GM21576 (cell line): ENCODE measurements around the gene HTT.
"Not testable (repeated sequence)": the region's sequence is repeated elsewhere in the genome, so short reads cannot be mapped to it uniquely, and the experiment has no call there.

Experiments used
- ATAC-seq: cut with Tn5 transposase; IDR thresholded peaks from one replicate; pipeline ENCODE4 v1.9.1; 2021; ENCODE audit warnings: mild to moderate bottlenecking, moderate library complexity; ENCODE audit not compliant: unreplicated experiment

The HTT gene

GRCh38 chr4:3116955-3117354 lies 42.5 kb downstream of the HTT start:
- no peak for ATAC-seq

GRCh38 chr4:3118312-3118711 lies 43.8 kb downstream of the HTT start:
- ATAC-seq, result no peak

DNA sequence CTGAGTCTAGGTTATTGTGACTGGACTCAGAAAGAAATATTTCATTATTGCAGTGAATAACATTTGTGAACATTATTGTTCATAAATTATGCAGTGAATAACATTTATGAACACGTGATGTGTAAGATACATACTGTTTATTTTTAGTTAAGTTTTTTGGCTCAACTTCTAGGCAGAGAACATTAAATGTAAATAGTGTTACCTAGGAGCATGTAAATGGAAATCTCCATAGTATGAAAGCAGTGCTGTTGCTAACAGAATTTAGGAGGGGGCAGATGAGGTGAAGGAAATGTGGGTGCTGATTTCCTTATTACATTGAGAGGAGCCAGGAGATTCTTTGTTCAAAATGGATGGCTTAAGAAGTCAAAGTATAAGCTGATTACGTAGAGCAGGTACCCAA lies 45.0 kb downstream of the HTT start:
- ATAC-seq, result no peak

DNA sequence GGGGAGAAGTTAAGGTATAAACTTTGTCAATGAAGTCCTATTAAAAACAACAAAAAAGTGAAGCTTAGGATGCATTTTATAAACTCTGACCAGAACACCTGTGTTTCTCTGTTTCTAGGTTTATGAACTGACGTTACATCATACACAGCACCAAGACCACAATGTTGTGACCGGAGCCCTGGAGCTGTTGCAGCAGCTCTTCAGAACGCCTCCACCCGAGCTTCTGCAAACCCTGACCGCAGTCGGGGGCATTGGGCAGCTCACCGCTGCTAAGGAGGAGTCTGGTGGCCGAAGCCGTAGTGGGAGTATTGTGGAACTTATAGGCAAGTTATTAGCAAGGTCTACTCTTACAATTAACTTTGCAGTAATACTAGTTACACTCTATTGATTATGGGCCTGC lies 46.6 kb downstream of the HTT start:
- ATAC-seq, result no peak

GRCh38 chr4:3121596-3121995 lies 47.1 kb downstream of the HTT start:
- ATAC-seq, result no peak

GRCh38 chr4:3122081-3122563 lies 47.6 kb downstream of the HTT start:
- no peak for ATAC-seq

DNA sequence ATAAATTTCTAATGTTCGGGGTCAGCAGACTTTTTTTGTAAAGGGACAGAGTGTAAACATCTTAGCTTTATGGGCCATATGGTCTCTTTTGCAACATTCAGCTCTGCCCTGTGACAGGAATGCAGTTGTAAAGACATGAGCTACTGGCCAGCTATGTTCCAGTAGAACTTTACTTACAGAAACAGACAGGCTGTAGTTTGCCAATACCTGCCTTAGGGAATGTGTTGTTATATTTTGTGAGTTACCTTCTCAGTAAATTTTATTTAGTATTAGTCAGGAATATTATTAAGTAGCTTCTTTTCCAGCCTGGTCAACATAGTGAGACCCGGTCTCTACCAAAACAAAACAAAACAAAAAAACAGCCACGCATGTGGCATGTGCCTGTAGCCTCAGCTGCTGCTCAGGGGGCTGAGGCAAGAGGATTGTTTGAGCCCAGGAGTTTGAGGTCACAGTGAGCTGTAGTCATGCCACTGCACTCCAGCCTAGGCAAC lies 48.7 kb downstream of the HTT start:
- no peak for ATAC-seq

- no peak for ATAC-seq
Measured at GRCh38 chr4:3124070-3124767, 49.7 kb downstream of the HTT start.

DNA sequence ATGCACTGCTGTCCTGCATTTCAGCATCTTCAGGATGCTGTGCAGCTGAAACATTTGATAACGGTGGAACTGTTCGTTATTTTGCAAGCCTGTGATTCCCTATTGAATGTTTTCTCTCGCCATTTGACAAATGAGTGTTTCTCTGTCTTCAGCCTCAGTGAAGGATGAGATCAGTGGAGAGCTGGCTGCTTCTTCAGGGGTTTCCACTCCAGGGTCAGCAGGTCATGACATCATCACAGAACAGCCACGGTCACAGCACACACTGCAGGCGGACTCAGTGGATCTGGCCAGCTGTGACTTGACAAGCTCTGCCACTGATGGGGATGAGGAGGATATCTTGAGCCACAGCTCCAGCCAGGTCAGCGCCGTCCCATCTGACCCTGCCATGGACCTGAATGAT lies 52.6 kb downstream of the HTT start:
- no peak for ATAC-seq

DNA sequence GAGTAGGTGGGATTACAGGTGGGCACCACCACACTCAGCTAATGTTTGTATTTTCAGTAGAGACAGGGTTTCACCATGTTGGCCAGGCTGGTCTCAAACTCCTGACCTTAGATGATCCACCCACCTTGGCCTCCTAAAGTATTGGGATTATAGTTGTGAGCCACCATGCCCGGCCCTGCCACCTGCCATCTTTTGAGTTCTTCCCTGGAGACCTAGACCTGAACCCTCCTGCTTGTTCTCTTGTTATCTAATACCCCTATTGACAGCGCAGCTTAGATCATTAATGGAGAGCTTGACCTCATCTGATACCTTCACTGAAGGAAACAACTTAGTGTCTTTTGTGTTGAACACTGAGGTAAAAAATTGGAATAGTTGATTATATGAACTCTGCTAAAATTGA lies 53.6 kb downstream of the HTT start:
- no peak for ATAC-seq

- ATAC-seq, result no peak
Measured at GRCh38 chr4:3128976-3129375, 54.5 kb downstream of the HTT start.

DNA sequence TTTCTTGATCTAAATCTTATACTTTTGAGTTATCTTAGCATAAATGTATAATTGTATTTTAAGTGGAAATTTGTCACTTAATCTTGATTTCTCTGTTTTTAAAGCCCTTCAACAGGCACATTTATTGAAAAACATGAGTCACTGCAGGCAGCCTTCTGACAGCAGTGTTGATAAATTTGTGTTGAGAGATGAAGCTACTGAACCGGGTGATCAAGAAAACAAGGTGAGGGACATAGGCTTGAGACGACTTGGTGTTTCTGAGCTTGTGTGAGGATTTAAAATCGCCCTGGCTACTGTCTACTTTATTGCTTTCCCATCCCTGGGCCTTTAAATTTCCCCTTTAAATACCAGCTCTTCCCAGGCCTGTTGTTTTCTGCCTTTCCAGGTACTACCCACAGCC lies 55.7 kb downstream of the HTT start:
- ATAC-seq, result no peak

GRCh38 chr4:3130826-3131225 lies 56.3 kb downstream of the HTT start:
- ATAC-seq, result no peak

DNA sequence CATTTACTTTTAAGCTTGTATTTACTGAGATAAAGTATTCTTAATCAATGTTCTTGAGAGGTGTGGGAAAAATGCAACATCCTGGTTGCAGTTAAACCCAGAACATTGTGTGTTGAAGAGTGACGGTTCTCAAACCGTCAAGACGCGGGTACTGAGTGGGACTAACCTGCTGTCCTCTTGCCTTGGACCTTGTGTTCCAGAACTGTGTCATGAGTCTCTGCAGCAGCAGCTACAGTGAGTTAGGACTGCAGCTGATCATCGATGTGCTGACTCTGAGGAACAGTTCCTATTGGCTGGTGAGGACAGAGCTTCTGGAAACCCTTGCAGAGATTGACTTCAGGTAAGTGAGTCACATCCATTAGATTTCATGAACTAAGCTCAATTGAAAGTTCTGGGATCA lies 59.7 kb downstream of the HTT start:
- no peak for ATAC-seq

DNA sequence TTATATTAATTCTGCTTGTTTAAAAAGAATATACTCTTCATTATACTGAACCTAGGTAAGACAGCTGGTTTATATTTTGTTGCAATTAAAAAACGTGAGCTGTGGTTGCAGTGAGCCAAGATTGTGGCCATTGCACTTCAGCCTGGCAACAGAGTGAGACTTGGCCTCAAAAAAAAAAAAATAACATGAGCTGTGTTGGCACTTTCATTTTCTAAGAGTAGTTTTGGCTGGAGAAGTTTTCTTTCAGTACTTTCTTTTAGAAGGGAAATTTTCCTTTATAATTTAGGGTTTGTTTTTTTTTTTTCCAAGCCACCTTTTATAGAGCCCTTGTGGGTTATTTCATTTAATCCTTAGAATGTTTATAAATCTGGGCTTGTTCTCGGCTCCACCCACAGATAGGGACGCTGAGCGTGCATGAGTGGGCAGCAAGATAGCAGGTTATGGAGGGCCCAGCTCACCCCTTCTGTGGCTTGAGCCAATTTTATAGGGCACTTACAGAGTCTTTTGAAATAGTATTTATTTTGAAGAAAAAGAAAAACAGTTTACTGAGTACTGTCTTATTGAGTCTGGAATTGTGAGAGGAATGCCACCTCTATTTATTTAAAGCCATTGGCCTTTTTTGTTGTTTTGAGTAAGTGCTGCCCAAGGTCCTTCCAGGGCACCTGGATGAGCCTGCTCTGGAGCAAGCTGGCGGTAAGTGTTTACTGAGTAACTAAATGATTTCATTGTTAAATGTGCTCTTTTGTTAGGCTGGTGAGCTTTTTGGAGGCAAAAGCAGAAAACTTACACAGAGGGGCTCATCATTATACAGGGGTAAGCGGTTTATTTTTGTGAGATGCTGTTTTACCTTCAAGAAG lies 60.9 kb downstream of the HTT start:
- ATAC-seq, result no peak

- ATAC-seq, result no peak
Measured at GRCh38 chr4:3136454-3136853, 62.0 kb downstream of the HTT start.

GRCh38 chr4:3137908-3138307 lies 63.4 kb downstream of the HTT start:
- no peak for ATAC-seq

- no peak for ATAC-seq
Measured at GRCh38 chr4:3145234-3145924, 70.9 kb downstream of the HTT start.

DNA sequence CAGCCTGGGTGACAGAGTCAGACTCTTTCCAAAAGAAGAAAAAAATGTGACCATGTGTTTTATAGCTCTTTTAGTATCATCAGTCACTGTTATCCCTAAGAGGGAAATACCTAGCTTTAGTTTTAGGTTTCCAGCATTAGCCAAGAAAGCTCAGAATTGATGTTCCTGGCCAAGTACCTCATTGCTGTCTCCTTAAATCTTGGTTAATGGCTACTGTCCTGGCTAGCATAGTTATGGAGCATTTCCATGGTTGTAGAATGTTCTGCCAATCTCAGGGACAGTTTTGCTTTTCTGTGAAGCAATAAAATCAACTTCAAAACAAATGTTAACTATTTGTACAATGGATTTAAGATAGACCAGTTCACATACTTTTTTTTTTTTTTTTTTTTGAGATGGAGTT lies 74.4 kb downstream of the HTT start:
- ATAC-seq, result no peak

- not testable (repeated sequence) for ATAC-seq
Measured at GRCh38 chr4:3151238-3151637, 76.8 kb downstream of the HTT start.

GRCh38 chr4:3157366-3157765 lies 82.9 kb downstream of the HTT start:
- no peak for ATAC-seq

GRCh38 chr4:3158841-3159240 lies 84.4 kb downstream of the HTT start:
- ATAC-seq, result no peak
